Lung (tissue), 12 donors: Measurements from ENCODE around the gene FAR1. TPM values are rescaled to one million over a fixed set of nuclear protein-coding genes. Genes with fewer than 3 reads are reported as not detected.
"Not testable (repeated sequence)": the region's sequence is repeated elsewhere in the genome, so short reads cannot be mapped to it uniquely, and the experiment has no call there.

Experiments
- ATAC-seq: fragments of 200-7000 bp; cut with Tn5 transposase; one replicate; pipeline ENCODE4 v1.9.1; 2020; ENCODE audit warnings: moderate number of reproducible peaks; ENCODE audit not compliant: insufficient read depth, low FRiP score
- DNase-seq, 3 donors: peaks; one replicate each; pipeline ENCODE4 v3.0.0-alpha.2; 2013 to 2017
- H3K27ac ChIP-seq, 2 donors: one replicate each; pipeline ENCODE4 v1.5.1; 2013; ENCODE audit warnings: mild to moderate bottlenecking in 2 of 2, moderate library complexity in 2 of 2, control low read depth in 1 of 2, inconsistent platforms in 1 of 2, low read depth in 1 of 2, low read length in 1 of 2
- H3K27me3 ChIP-seq, 3 donors: one replicate each; pipeline ENCODE4 v1.5.1; 2013; ENCODE audit warnings: low read length in 2 of 3; ENCODE audit not compliant: control insufficient read depth in 3 of 3, insufficient read depth in 3 of 3
- H3K36me3 ChIP-seq, 4 donors: one replicate each; pipeline ENCODE4 v1.5.1; 2013; ENCODE audit warnings: low read length in 4 of 4, mild to moderate bottlenecking in 1 of 4, moderate library complexity in 1 of 4; ENCODE audit not compliant: control insufficient read depth in 4 of 4, insufficient read depth in 4 of 4
- H3K4me1 ChIP-seq, 5 donors: one replicate each; pipeline ENCODE4 v1.5.1; 2013; ENCODE audit warnings: low read length in 5 of 5, mild to moderate bottlenecking in 2 of 5, moderate library complexity in 1 of 5; ENCODE audit not compliant: control insufficient read depth in 5 of 5, insufficient read depth in 5 of 5
- H3K4me3 ChIP-seq: one replicate; pipeline ENCODE4 v1.5.1; 2013; ENCODE audit warnings: mild to moderate bottlenecking, control low read depth, moderate library complexity
- H3K9ac ChIP-seq, 2 donors: one replicate each; pipeline ENCODE4 v1.5.1; 2013; ENCODE audit warnings: low read length in 2 of 2, control low read depth in 1 of 2; ENCODE audit not compliant: insufficient read depth in 1 of 2
- H3K9me3 ChIP-seq, 4 donors: one replicate each; pipeline ENCODE4 v1.5.1; 2013; ENCODE audit warnings: low read length in 3 of 4, mild to moderate bottlenecking in 1 of 4, moderate library complexity in 1 of 4; ENCODE audit not compliant: control insufficient read depth in 4 of 4, insufficient read depth in 3 of 4
- WGBS, 2 donors: extraction: QIAGEN DNeasy Blood & Tissue Kit; methylation state at CpG; one replicate each; pipeline ENCODE4 v1.1.7; 2013; 5-methylcytosine and 5-hydroxymethylcytosine counted together
- polyA plus RNA-seq, 2 donors: library from polyadenylated mRNA; stranded (reverse); fragments of 200-250 nt; gene quantifications; one replicate each; pipeline ENCODE4 v1.2.1, GENCODE V29; 2013
- total RNA-seq, 2 donors: library from RNA; depleted of rRNA in 1 of 2; stranded (reverse); fragments of >200 nt in 1 of 2; gene quantifications; one replicate each; pipeline ENCODE4 v1.2.1, GENCODE V29; 2014 to 2021
- TF ChIP-seq, protein P1 (sequence below): IDR thresholded peaks from 2 replicates; pipeline ENCODE4 v1.5.1; 2012; ENCODE audit warnings: mild to moderate bottlenecking; ENCODE audit errors: control extremely low read depth, extremely low read depth
- donor health status: control.
- donor health status: control.
- donor health status: Bipolar disorder and iron deficiency.
- donor health status: healthy.
- donor health status: DM: yes; HTN: yes; CAD: no.

FAR1 gene
- total and polyA plus RNA-seq, 4 donors, result 22.5 to 126 (median 39.9) TPM

DNA sequence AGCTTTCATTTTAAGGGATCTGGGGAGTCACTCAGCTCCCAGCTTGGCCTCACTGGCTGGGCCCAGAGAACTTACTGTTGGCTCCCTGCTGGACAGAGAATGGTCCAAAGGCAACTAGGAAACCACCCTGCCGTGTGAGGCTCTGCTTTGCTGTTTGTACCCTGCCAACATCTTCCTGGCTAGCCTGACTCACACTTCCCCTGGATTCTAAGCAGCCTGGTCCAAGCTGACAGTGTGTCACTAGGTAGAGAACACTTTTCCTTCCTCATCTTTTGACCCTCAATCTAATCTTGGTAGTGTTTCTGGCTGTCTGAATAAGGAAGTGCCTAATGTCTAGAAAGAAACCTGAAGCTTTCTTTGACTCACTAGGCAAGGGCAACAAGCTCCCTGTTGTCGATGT is 76.7 kb downstream of the FAR1 start:
- Histone ChIP-seq H3K27ac (no peak overlapping the region), H3K4me3 (no peak overlapping the region), H3K36me3 (no peaks in the 10 kb centered on the region), H3K9ac (no peak overlapping the region), H3K4me1 (no peaks in the 10 kb centered on the region), H3K9me3 (no peaks in the 10 kb centered on the region), H3K27me3 (no peaks in the 10 kb centered on the region)
- TF ChIP-seq, protein P1, sequence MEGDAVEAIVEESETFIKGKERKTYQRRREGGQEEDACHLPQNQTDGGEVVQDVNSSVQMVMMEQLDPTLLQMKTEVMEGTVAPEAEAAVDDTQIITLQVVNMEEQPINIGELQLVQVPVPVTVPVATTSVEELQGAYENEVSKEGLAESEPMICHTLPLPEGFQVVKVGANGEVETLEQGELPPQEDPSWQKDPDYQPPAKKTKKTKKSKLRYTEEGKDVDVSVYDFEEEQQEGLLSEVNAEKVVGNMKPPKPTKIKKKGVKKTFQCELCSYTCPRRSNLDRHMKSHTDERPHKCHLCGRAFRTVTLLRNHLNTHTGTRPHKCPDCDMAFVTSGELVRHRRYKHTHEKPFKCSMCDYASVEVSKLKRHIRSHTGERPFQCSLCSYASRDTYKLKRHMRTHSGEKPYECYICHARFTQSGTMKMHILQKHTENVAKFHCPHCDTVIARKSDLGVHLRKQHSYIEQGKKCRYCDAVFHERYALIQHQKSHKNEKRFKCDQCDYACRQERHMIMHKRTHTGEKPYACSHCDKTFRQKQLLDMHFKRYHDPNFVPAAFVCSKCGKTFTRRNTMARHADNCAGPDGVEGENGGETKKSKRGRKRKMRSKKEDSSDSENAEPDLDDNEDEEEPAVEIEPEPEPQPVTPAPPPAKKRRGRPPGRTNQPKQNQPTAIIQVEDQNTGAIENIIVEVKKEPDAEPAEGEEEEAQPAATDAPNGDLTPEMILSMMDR, result no peak
- ATAC-seq (no peak), DNase-seq (no peak)
- WGBS, 2 donors, result 18 to 64% methylated on average over 2 of the region's 2 CpGs

DNA sequence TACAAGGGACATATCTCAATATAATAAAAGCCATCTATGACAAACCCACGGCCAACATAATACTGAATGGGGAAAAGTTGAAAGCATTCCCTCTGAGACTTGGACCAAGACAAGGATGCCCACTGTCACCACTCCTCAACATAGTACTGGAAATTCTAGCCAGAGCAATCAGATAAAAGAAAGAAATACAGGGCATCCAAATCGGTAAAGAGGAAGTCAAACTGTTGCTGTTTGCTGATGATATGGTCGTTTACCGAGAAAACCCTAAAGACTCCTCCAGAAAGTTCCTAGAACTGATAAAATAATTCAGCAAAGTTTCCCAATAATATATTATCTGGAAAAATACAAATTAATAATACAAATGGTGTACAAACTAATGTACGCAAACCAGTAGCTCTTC is 84.8 kb downstream of the FAR1 start:
- H3K27ac ChIP-seq, H3K9me3 ChIP-seq, ATAC-seq, H3K36me3 ChIP-seq, H3K9ac ChIP-seq, H3K4me1 ChIP-seq, DNase-seq, H3K4me3 ChIP-seq, H3K27me3 ChIP-seq: not testable (repeated sequence)
- 61 to 81% methylated on average over 5 of the region's 5 CpGs for WGBS, 2 donors

DNA sequence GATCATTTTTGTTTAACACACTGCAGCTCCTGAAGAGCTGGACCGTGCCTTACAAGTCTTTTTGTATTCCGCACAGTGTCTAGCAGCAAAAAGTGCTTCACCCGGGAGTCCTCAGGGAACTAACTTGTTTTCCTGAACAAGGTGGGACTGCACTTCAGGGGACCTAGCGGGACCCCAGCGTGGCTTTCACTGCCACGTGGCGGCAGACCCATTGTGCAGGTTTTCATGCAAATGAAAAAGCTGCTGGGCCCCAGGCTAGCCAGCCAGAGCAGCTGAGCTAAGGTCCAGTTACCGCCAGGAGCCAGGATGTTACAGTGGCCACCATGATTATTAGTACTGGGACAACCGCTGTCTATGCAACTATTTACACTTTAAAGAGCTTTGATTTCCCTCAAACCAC is 90.6 kb downstream of the FAR1 start:
- H3K4me1 ChIP-seq, result peaks cover 0 to 3% (median 0%) of the 10 kb centered on the region in 5 donors
- TF ChIP-seq, protein P1, result no peak
- ATAC-seq (no peak), DNase-seq (no peak)
- H3K9ac ChIP-seq, result no peak overlapping the region
- H3K27ac ChIP-seq, result no peak overlapping the region
- peaks cover 0 to 4% (median 0%) of the 10 kb centered on the region in 4 donors for H3K9me3 ChIP-seq
- H3K36me3 ChIP-seq, result no peaks in the 10 kb centered on the region
- WGBS, 2 donors, result 90 to 92% methylated on average over 9 of the region's 9 CpGs
- H3K4me3 ChIP-seq, result no peak overlapping the region
- no peaks in the 10 kb centered on the region for H3K27me3 ChIP-seq

DNA sequence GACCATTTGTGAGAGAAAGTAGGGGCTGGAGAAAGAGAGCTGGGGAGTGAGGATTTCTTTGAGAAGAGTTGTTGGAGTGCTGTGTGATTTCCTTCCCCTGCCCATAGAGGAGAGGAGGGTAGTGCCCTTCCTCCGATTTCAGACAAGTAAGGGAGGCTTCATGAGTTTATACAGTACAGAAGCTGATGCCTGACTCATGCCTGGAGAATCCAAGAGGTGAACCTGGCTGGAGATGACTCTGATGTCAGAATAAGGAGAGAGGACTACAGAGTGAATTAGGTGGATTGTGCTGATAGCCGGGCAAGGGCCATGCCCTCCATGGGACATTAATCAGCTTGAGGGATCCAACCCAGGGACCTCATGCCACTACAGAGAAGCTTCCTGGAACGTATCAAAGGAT is 91.6 kb downstream of the FAR1 start:
- Histone ChIP-seq H3K36me3 (no peaks in the 10 kb centered on the region), H3K4me1 (peaks cover 0 to 9% (median 6%) of the 10 kb centered on the region in 5 donors), H3K9me3 (peaks cover 0 to 4% (median 0%) of the 10 kb centered on the region in 4 donors), H3K27me3 (no peaks in the 10 kb centered on the region), H3K4me3 (no peak overlapping the region), H3K27ac (no peak overlapping the region), H3K9ac (no peak overlapping the region)
- TF ChIP-seq, protein P1, result no peak
- DNase-seq, result no peak
- 84 to 93% methylated on average over 3 of the region's 3 CpGs for WGBS, 2 donors
- ATAC-seq, result no peak
